22Rv1 (cell line): Measurements from ENCODE around the gene UNC79.

Experiments
- ZFX ChIP-seq: fragments of 450-650 bp; IDR thresholded peaks from 2 replicates; pipeline ENCODE4 v1.6.1; 2017; ENCODE audit warnings: antibody characterized with exemption, borderline replicate concordance
- TF ChIP-seq, protein P1 (sequence below): fragments of 450-650 bp; IDR thresholded peaks from 2 replicates; pipeline ENCODE4 v1.5.1; 2017; ENCODE audit warnings: mild to moderate bottlenecking

DNA sequence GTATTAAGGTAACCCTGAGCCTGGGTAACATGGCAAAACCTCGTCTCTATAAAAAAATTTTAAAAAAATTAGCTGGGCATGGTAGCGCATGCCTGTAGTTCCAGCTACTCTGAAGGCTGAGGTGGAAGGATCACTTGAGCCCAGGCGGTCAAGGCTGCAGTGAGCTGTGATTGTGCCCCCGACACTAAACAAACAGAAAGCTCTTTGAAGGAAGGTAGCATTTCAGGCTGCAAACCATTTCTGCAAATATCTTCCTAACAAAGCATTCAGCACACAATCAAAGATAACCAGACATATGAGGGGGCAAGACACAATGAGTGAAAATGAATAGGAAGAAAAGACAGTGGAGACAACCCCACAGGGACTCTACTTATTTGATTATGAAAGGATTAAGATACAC lies 238.9 kb downstream of the UNC79 start:
- TF ChIP-seq, protein P1, sequence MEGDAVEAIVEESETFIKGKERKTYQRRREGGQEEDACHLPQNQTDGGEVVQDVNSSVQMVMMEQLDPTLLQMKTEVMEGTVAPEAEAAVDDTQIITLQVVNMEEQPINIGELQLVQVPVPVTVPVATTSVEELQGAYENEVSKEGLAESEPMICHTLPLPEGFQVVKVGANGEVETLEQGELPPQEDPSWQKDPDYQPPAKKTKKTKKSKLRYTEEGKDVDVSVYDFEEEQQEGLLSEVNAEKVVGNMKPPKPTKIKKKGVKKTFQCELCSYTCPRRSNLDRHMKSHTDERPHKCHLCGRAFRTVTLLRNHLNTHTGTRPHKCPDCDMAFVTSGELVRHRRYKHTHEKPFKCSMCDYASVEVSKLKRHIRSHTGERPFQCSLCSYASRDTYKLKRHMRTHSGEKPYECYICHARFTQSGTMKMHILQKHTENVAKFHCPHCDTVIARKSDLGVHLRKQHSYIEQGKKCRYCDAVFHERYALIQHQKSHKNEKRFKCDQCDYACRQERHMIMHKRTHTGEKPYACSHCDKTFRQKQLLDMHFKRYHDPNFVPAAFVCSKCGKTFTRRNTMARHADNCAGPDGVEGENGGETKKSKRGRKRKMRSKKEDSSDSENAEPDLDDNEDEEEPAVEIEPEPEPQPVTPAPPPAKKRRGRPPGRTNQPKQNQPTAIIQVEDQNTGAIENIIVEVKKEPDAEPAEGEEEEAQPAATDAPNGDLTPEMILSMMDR = no peak
- no peak for TF ChIP-seq ZFX
